A673 (cell line): ENCODE results near the gene SREBF1.

ENCODE experiments used
- EZH2 ChIP-seq: fragments of 200-600 bp; sonication (generic); IDR thresholded peaks from 2 replicates; pipeline ENCODE4 v1.6.1; 2017; ENCODE audit warnings: borderline replicate concordance, low read depth, mild to moderate bottlenecking, mixed read lengths, antibody characterized with exemption, low read length; ENCODE audit not compliant: poor library complexity, severe bottlenecking
- TF ChIP-seq, protein P1 (sequence below): fragments of 300-800, 200-600 bp; sonication (generic); conservative IDR thresholded peaks from 2 replicates; pipeline ENCODE4 v1.5.1; 2017; ENCODE audit warnings: low read depth, mild to moderate bottlenecking, antibody characterized with exemption, low read length, moderate library complexity, mixed read lengths

GRCh38 chr17:17795296-17795695, 41.5 kb downstream of the SREBF1 start:
- TF ChIP-seq, protein P1, sequence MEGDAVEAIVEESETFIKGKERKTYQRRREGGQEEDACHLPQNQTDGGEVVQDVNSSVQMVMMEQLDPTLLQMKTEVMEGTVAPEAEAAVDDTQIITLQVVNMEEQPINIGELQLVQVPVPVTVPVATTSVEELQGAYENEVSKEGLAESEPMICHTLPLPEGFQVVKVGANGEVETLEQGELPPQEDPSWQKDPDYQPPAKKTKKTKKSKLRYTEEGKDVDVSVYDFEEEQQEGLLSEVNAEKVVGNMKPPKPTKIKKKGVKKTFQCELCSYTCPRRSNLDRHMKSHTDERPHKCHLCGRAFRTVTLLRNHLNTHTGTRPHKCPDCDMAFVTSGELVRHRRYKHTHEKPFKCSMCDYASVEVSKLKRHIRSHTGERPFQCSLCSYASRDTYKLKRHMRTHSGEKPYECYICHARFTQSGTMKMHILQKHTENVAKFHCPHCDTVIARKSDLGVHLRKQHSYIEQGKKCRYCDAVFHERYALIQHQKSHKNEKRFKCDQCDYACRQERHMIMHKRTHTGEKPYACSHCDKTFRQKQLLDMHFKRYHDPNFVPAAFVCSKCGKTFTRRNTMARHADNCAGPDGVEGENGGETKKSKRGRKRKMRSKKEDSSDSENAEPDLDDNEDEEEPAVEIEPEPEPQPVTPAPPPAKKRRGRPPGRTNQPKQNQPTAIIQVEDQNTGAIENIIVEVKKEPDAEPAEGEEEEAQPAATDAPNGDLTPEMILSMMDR: no peak
- TF ChIP-seq EZH2: no peak
